Uterus (tissue), 4 donors: ENCODE results near the gene RAPGEF2. TPM values are rescaled to one million over a fixed set of nuclear protein-coding genes. Genes with fewer than 3 reads are reported as not detected.

Experiments used
- DNase-seq, 2 donors: peaks; one replicate each; pipeline ENCODE4 v3.0.0-alpha.2; 2019 to 2020
- H3K27ac ChIP-seq, 2 donors: fragments of 200-600 bp; sonication (generic); 1 replicate in 1 of 2; 2 replicates in 1 of 2; pipeline ENCODE4 v1.5.1; 2016 to 2018
- H3K27me3 ChIP-seq, 2 donors: fragments of 200-600 bp; sonication (generic); one replicate each; pipeline ENCODE4 v1.5.1; 2018 to 2019; ENCODE audit warnings: control low read depth in 1 of 2
- H3K36me3 ChIP-seq, 2 donors: fragments of 200-600 bp; sonication (generic); one replicate each; pipeline ENCODE4 v1.5.1; 2019; ENCODE audit warnings: control low read depth in 1 of 2
- H3K4me1 ChIP-seq, 2 donors: fragments of 200-600 bp; sonication (generic); one replicate each; pipeline ENCODE4 v1.5.1; 2018 to 2019; ENCODE audit warnings: control low read depth in 1 of 2
- H3K4me3 ChIP-seq, 2 donors: fragments of 200-600 bp; sonication (generic); 1 replicate in 1 of 2; 2 replicates in 1 of 2; pipeline ENCODE4 v1.5.1; 2018 to 2019; ENCODE audit warnings: mild to moderate bottlenecking in 1 of 2
- H3K9me3 ChIP-seq, 2 donors: fragments of 200-600 bp; sonication (generic); one replicate each; pipeline ENCODE4 v1.5.1; 2019; ENCODE audit warnings: control low read depth in 1 of 2
- POLR2A ChIP-seq, 2 donors: fragments of 450-650 bp; IDR thresholded peaks; one replicate each; pipeline ENCODE4 v1.6.1; 2016; ENCODE audit warnings: antibody characterized with exemption in 2 of 2, mild to moderate bottlenecking in 1 of 2, moderate library complexity in 1 of 2
- intact Hi-C: fragments of 100-400 bp; cut with DNase I; formaldehyde crosslinking; loops from one replicate; pipeline ENCODE4 v1.15.1; 2023; ENCODE audit warnings: low total_unique reads
- total RNA-seq, 4 donors: library from RNA; depleted of rRNA in 3 of 4; stranded (reverse); fragments of >200 nt in 3 of 4; gene quantifications; one replicate each; pipeline versions ENCODE4 v1.1.0 to v1.2.4, GENCODE V29; 2014 to 2023
- TF ChIP-seq, protein P1 (sequence below), 4 experiments: fragments of 200-600 bp in 2 of 4; fragments of 450-650 bp in 2 of 4; sonication (generic) in 2 of 4; IDR thresholded peaks; one replicate each; pipeline ENCODE4 v1.5.1; 2016 to 2019; ENCODE audit warnings: antibody characterized with exemption in 4 of 4, mild to moderate bottlenecking in 2 of 4, moderate library complexity in 1 of 4
- donor health status: DM: yes; HTN: yes; CAD: no.

The RAPGEF2 gene
- total RNA-seq, 4 donors from 2014 or later: 27.9 to 61.4 (median 40.5) TPM

DNA sequence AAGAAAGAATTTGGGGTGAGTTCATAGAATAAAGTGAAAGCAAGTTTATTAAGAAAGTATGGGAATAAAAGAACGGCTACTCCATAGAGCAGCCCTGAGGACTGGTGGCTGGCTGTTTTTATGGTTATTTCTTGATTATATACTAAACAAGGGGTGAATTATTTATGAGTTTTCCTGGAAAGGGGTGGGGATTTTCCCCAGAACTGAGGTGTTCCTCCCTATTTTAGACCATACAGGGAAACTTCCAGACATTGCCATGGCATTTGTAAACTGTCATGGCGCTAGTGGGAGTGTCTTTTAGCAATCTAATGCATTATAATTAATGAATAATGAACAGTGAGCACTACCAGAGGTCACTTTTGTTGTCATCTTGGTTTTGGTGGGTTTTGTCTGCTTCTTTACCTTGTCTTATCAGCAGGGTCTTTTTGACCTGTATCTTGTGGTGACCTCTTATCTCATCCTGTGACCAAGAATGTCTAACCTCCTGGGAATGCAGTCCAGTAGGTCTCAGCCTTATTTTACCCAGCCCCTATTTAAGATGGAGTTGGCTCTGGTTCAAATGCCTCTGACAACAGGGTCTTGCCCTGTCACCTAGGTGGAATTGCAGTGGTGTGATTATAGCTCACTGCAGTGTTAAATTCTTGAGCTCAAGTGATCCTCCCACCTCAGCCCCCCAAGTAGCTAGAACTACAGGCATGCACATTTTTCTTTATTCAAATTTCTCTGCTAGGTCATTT is 27.1 kb downstream of the RAPGEF2 start:
- intact Hi-C loops: no loop called here
- no peak overlapping the region for H3K4me3 ChIP-seq
- no peaks in the 10 kb centered on the region for H3K27me3 ChIP-seq
- no peaks in the 10 kb centered on the region for H3K4me1 ChIP-seq
- no peak for TF ChIP-seq POLR2A (IDR thresholded peaks at IDR 0.05)
- TF ChIP-seq, protein P1, sequence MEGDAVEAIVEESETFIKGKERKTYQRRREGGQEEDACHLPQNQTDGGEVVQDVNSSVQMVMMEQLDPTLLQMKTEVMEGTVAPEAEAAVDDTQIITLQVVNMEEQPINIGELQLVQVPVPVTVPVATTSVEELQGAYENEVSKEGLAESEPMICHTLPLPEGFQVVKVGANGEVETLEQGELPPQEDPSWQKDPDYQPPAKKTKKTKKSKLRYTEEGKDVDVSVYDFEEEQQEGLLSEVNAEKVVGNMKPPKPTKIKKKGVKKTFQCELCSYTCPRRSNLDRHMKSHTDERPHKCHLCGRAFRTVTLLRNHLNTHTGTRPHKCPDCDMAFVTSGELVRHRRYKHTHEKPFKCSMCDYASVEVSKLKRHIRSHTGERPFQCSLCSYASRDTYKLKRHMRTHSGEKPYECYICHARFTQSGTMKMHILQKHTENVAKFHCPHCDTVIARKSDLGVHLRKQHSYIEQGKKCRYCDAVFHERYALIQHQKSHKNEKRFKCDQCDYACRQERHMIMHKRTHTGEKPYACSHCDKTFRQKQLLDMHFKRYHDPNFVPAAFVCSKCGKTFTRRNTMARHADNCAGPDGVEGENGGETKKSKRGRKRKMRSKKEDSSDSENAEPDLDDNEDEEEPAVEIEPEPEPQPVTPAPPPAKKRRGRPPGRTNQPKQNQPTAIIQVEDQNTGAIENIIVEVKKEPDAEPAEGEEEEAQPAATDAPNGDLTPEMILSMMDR (IDR thresholded peaks at IDR 0.05): no peak
- no peaks in the 10 kb centered on the region for H3K36me3 ChIP-seq
- DNase-seq: no peak
- H3K27ac ChIP-seq: no peak overlapping the region
- no peaks in the 10 kb centered on the region for H3K9me3 ChIP-seq

DNA sequence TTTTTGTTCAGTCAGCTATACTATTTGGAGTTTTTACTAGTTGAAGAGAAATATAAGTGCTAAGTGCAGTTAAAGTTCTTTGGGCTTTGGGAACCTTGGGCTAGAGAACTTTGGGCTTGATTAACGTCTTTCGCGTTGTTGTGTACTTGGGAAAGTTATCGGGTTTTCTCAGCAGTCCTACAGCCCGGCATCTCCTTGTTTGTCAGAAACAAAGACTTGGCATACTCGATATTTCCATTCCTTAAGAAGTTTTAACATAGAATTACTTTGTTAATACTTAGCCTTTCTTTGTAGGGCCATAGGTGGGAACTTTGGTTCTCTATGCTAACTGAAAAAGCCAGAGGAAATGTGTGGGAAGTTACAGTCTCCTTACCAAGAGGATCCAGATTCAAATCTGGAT is 28.7 kb downstream of the RAPGEF2 start:
- Histone ChIP-seq H3K9me3 (no peaks in the 10 kb centered on the region), H3K27me3 (no peaks in the 10 kb centered on the region), H3K4me3 (no peak overlapping the region), H3K4me1 (no peaks in the 10 kb centered on the region), H3K27ac (no peak overlapping the region), H3K36me3 (no peaks in the 10 kb centered on the region)
- TF ChIP-seq, protein P1 (IDR thresholded peaks at IDR 0.05): no peak
- no peak for TF ChIP-seq POLR2A (IDR thresholded peaks at IDR 0.05)
- no peak for DNase-seq
- intact Hi-C loops: no loop called here

DNA sequence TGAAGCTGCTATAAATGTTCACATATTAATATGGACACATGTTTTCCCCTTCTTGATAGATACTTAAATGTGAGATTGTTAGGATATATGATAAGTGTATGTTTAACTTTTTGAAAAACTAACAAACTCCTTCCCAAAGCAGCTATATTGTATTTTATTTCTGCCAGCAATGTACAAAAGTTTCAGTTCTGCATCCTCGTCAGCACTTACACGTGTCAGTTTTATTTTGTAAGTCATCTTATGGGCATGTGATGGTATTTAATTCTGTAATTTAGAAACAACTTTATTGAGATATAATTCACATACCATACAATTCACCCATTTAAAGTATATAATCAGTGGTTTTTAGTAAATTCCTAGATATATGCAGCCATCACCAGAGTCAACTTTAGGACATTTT is 31.6 kb downstream of the RAPGEF2 start:
- intact Hi-C loops: no loop called here
- Histone ChIP-seq H3K36me3 (no peaks in the 10 kb centered on the region), H3K4me3 (no peak overlapping the region), H3K4me1 (no peaks in the 10 kb centered on the region), H3K27me3 (no peaks in the 10 kb centered on the region), H3K9me3 (no peaks in the 10 kb centered on the region), H3K27ac (no peak overlapping the region)
- DNase-seq: no peak
- TF ChIP-seq POLR2A (IDR thresholded peaks at IDR 0.05): no peak
- TF ChIP-seq, protein P1 (IDR thresholded peaks at IDR 0.05): no peak

DNA sequence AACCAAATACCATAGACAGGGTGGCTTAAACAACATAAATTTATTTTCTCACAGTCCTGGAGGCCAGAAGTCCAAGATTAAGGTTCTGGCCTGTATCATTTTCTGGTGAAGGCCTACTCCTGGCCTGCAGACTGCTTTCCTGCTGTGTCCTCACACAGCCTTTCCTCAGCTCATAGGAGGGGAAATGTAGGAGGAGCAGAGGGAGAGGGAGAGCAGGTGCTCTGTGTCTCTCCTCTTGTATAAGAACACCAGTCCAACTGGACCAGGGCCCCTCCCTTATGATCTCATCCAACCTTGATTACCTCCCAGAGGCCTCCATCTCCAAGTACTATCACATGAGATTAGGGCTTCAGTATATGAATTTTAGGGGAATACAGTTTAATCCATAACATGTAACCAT is 34.3 kb downstream of the RAPGEF2 start:
- no peak overlapping the region for H3K27ac ChIP-seq

DNA sequence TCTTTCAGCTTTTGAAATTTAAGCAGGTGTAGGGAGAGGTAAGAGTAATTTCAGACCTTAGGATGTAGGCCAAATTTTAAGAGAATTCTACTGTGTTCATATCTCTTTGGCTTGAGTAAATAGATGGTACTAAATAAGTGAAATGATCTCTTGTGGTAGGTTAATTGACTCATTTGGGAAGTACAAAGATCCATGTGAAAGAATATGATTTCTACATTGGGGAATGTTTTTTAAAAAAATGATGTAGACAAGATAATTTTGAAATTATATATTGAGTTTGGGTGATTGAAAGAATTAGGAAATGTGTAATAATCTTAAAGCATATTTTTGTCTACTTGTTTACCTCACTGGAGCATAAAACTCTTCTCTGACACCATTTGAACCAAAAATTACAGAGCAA is 35.6 kb downstream of the RAPGEF2 start:
- Histone ChIP-seq H3K36me3 (no peaks in the 10 kb centered on the region), H3K4me3 (no peak overlapping the region), H3K27ac (no peak overlapping the region), H3K4me1 (no peaks in the 10 kb centered on the region), H3K9me3 (no peaks in the 10 kb centered on the region), H3K27me3 (no peaks in the 10 kb centered on the region)
- intact Hi-C loops: no loop called here
- DNase-seq: no peak
- TF ChIP-seq, protein P1 (IDR thresholded peaks at IDR 0.05): no peak
- no peak for TF ChIP-seq POLR2A (IDR thresholded peaks at IDR 0.05)

More for the DNA sequence above, 34.3 kb downstream of the RAPGEF2 start:
- intact Hi-C loops: no loop called here
- Histone ChIP-seq H3K4me3 (no peak overlapping the region), H3K27me3 (no peaks in the 10 kb centered on the region), H3K9me3 (no peaks in the 10 kb centered on the region), H3K4me1 (no peaks in the 10 kb centered on the region), H3K36me3 (no peaks in the 10 kb centered on the region)
- no peak for DNase-seq
- TF ChIP-seq POLR2A (IDR thresholded peaks at IDR 0.05): no peak
- TF ChIP-seq, protein P1 (IDR thresholded peaks at IDR 0.05): no peak
